GM13976 (cell line): ENCODE data around the gene MYT1.
"Not testable (repeated sequence)": the region's sequence is repeated elsewhere in the genome, so short reads cannot be mapped to it uniquely, and the experiment has no call there.

ENCODE experiments used
- DNase-seq: peaks from one replicate; pipeline ENCODE4 v3.0.0; 2012; ENCODE audit warnings: low spot score
- CTCF ChIP-seq: IDR thresholded peaks from 2 replicates; pipeline ENCODE4 v1.5.1; 2012; ENCODE audit warnings: borderline replicate concordance, mild to moderate bottlenecking; ENCODE audit not compliant: insufficient read depth; ENCODE audit errors: extremely low read depth, missing control alignments, control extremely low read depth
- in situ Hi-C: fragments of 300-500 bp; cut with MboI; formaldehyde crosslinking; loops from one replicate; pipeline ENCODE4 v1.12.0; 2022; ENCODE audit warnings: low sequenced_read_pairs, mixed read lengths, inconsistent platforms; ENCODE audit not compliant: unreplicated experiment

The MYT1 gene

GRCh38 chr20:64131406-64131805, 32.8 kb upstream of the MYT1 start:
- in situ Hi-C loops: no loop called here
- DNase-seq: no peak

GRCh38 chr20:64133951-64134407, 30.3 kb upstream of the MYT1 start:
- in situ Hi-C loops: no loop called here
- no peak for DNase-seq
- TF ChIP-seq CTCF: no peak

More at GRCh38 chr20:64131406-64131805, 32.8 kb upstream of the MYT1 start:
- TF ChIP-seq CTCF: no peak

GRCh38 chr20:64134744-64135143, 29.5 kb upstream of the MYT1 start:
- in situ Hi-C loops, DNase-seq: not testable (repeated sequence)

- TF ChIP-seq CTCF: no peak
- in situ Hi-C loops: no loop called here
- DNase-seq: no peak
Observed at GRCh38 chr20:64136004-64136710, 28.1 kb upstream of the MYT1 start.

- TF ChIP-seq CTCF: no peak
- in situ Hi-C loops: no loop called here
- no peak for DNase-seq
Observed at GRCh38 chr20:64137598-64138031, 26.6 kb upstream of the MYT1 start.

- TF ChIP-seq CTCF: no peak
- in situ Hi-C loops: no loop called here
- DNase-seq: no peak
Observed at GRCh38 chr20:64138276-64138815, 25.9 kb upstream of the MYT1 start.
